Measurements from ENCODE around the gene SLC38A10.

DNA sequence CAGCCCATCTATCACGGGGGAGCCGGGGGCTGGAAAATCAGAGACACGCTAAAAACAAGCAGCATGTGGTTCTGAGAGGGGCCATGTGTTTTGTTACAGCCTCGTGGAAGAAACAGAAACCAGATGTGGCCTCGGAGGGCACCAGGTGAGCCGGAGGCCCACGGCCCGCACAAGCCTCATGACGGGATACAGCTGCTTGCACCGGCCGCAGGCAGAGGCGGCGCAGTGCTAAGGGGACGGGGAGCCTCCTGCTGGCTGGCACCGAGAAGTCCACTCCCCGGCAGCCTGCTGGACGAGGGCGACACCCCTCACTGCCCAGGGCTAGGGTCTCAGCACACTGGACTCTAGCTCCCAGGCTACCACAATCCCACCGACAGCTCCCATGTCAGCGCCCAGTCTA is 36.8 kb downstream of the SLC38A10 start:
- TF ChIP-seq EZH2phosphoT487 (IDR thresholded peaks at IDR 0.05; ENCODE audit: insufficient read depth, low read depth): no peak
- TF ChIP-seq EZH2 (IDR thresholded peaks at IDR 0.05; ENCODE audit: insufficient read depth, poor library complexity, severe bottlenecking): no peak
